NB4 (cell line): ENCODE results near the gene KDELR1.

ENCODE experiments used
- POLR2A ChIP-seq: IDR thresholded peaks from 2 replicates; pipeline ENCODE4 v1.6.1; 2011; ENCODE audit warnings: mild to moderate bottlenecking; ENCODE audit not compliant: insufficient read length; ENCODE audit errors: extremely low read depth
- TF ChIP-seq, protein P1 (sequence below): IDR thresholded peaks from one replicate; pipeline ENCODE4 v1.5.1; 2012; ENCODE audit warnings: low read depth, low read length
- TF ChIP-seq, protein P2 (sequence below): IDR thresholded peaks from 2 replicates; pipeline ENCODE4 v1.6.1; 2011; ENCODE audit warnings: low read depth, low read length

DNA sequence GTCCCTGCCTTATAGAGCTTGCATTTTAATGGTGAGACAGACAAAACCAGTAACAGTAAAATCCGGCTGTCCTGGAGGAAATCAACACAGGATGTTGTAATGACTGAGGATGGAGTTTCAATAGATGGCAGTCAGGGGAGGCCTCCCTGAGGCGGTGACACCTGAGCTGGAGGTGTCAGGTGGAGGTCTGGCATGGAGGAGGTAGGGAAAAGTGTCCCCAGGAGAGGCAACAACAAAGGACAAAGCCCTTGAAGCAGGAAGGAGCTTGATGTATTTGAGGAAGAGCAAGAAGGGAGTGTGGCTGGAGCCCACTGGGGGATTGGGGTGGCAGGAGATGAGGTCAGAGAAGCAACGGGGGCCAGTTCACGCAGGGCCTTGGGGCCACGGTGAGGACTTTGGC lies 9.9 kb upstream of the KDELR1 start:
- TF ChIP-seq, protein P1, sequence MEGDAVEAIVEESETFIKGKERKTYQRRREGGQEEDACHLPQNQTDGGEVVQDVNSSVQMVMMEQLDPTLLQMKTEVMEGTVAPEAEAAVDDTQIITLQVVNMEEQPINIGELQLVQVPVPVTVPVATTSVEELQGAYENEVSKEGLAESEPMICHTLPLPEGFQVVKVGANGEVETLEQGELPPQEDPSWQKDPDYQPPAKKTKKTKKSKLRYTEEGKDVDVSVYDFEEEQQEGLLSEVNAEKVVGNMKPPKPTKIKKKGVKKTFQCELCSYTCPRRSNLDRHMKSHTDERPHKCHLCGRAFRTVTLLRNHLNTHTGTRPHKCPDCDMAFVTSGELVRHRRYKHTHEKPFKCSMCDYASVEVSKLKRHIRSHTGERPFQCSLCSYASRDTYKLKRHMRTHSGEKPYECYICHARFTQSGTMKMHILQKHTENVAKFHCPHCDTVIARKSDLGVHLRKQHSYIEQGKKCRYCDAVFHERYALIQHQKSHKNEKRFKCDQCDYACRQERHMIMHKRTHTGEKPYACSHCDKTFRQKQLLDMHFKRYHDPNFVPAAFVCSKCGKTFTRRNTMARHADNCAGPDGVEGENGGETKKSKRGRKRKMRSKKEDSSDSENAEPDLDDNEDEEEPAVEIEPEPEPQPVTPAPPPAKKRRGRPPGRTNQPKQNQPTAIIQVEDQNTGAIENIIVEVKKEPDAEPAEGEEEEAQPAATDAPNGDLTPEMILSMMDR: no peak
- TF ChIP-seq, protein P2, sequence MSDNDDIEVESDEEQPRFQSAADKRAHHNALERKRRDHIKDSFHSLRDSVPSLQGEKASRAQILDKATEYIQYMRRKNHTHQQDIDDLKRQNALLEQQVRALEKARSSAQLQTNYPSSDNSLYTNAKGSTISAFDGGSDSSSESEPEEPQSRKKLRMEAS: no peak
- no peak for TF ChIP-seq POLR2A
